T-cell (primary cell): ENCODE data around the gene PUS7. TPM values are rescaled to one million over a fixed set of nuclear protein-coding genes. Genes with fewer than 3 reads are reported as not detected.

ENCODE experiments used
- ATAC-seq, 4 experiments: fragments of 200-7000 bp in 3 of 4; fragments of 150-1000 bp in 1 of 4; cut with Tn5 transposase; replicated peaks in 1 of 4; 1 replicate in 3 of 4; 2 replicates in 1 of 4; pipeline ENCODE4 v1.10.0; 2021; ENCODE audit warnings: moderate library complexity in 3 of 4, mild to moderate bottlenecking in 2 of 4, moderate number of reproducible peaks in 1 of 4
- CTCF ChIA-PET, 2 donors: fragments of 300-600 bp; sonication (Branson Sonifier 250); formaldehyde crosslinking; loops; one replicate each; lab custom pipeline; 2022; ENCODE audit warnings: antibody characterized with exemption in 2 of 2; lab: Charles Lee
- POLR2A ChIA-PET, 2 donors: fragments of 300-600 bp; sonication (Branson Sonifier 250); formaldehyde crosslinking; loops; one replicate each; lab custom pipeline; 2022; ENCODE audit warnings: antibody characterized with exemption in 2 of 2; lab: Charles Lee
- DNase-seq, 35 experiments: peaks; one replicate each; pipeline versions ENCODE4 v3.0.0 to v3.0.0-alpha.2; 2013 to 2023
- H3K27ac ChIP-seq: one replicate; pipeline ENCODE4 v1.5.1; 2013; ENCODE audit warnings: low read length
- H3K27me3 ChIP-seq, 2 experiments: replicated peaks in 1 of 2; 1 replicate in 1 of 2; 2 replicates in 1 of 2; pipeline versions ENCODE4 v1.6.1 to v1.7.0; 2013; ENCODE audit warnings: low read length in 1 of 2, mixed read lengths in 1 of 2; ENCODE audit not compliant: control insufficient read depth in 2 of 2, insufficient read depth in 2 of 2; ENCODE audit errors: extremely low read depth in 1 of 2
- H3K36me3 ChIP-seq, 2 donors: 1 replicate in 1 of 2; 2 replicates in 1 of 2; pipeline versions ENCODE4 v1.6.1 to v1.7.0; 2013; ENCODE audit warnings: low read length in 1 of 2; ENCODE audit not compliant: control insufficient read depth in 2 of 2, insufficient read depth in 1 of 2; ENCODE audit errors: extremely low read depth in 1 of 2
- H3K4me1 ChIP-seq, 2 experiments: 1 replicate in 1 of 2; 2 replicates in 1 of 2; pipeline versions ENCODE4 v1.6.1 to v1.7.0; 2013; ENCODE audit warnings: low read length in 2 of 2, mixed read lengths in 1 of 2; ENCODE audit not compliant: insufficient read depth in 2 of 2, control insufficient read depth in 1 of 2; ENCODE audit errors: extremely low read depth in 1 of 2
- H3K4me3 ChIP-seq, 2 donors: 1 replicate in 1 of 2; 2 replicates in 1 of 2; pipeline versions ENCODE4 v1.5.1 to v1.7.0; 2013; ENCODE audit warnings: mild to moderate bottlenecking in 2 of 2, low read length in 1 of 2, moderate library complexity in 1 of 2; ENCODE audit not compliant: control insufficient read depth in 1 of 2; ENCODE audit errors: extremely low read depth in 1 of 2
- H3K9me3 ChIP-seq: 2 replicates; pipeline ENCODE4 v1.7.0; 2013
- H3K27ac Mint-ChIP-seq, 2 donors: one replicate each; pipeline ENCODE4 v1.8.0; 2020 to 2021; ENCODE audit warnings: mild to moderate bottlenecking in 2 of 2, mixed read lengths in 2 of 2
- H3K27me3 Mint-ChIP-seq, 2 donors: one replicate each; pipeline ENCODE4 v1.8.0; 2021 to 2022; ENCODE audit warnings: mixed read lengths in 2 of 2
- H3K36me3 Mint-ChIP-seq: one replicate; pipeline ENCODE4 v1.8.0; 2021; ENCODE audit warnings: mixed read lengths
- H3K4me1 Mint-ChIP-seq, 3 donors: one replicate each; pipeline ENCODE4 v1.8.0; 2020 to 2022; ENCODE audit warnings: mixed read lengths in 3 of 3, mild to moderate bottlenecking in 1 of 3
- H3K4me3 Mint-ChIP-seq, 3 donors: one replicate each; pipeline ENCODE4 v1.8.0; 2020 to 2022; ENCODE audit warnings: mild to moderate bottlenecking in 3 of 3, mixed read lengths in 3 of 3, moderate library complexity in 3 of 3
- H3K9me3 Mint-ChIP-seq, 3 donors: one replicate each; pipeline ENCODE4 v1.8.0; 2020 to 2022; ENCODE audit warnings: mixed read lengths in 3 of 3
- WGBS: methylation state at CpG from one replicate; pipeline ENCODE4 v1.1.5; 2013; ENCODE audit warnings: missing lambda C conversion rate; ENCODE audit not compliant: insufficient coverage; 5-methylcytosine and 5-hydroxymethylcytosine counted together
- total RNA-seq, 35 experiments: library from RNA in 6 of 35; stranded (reverse) in 6 of 35; fragments of 120-200 nt in 1 of 35; gene quantifications; one replicate each; pipeline versions ENCODE4 v1.2.1 to v1.2.4 and lab custom pipeline; 2013 to 2026

Gene PUS7
- total RNA-seq, 5 donors from 2014 or later (not counting 1 experiment from before 2014, with no cell fraction given) = 3.6 to 10.2 (median 5.7) TPM

GRCh38 chr7:105474045-105474444 is 48.0 kb downstream of the PUS7 start:
- ChIA-PET CTCF (no interaction called here), POLR2A (no interaction called here)
- no peak overlapping the region for H3K27ac Mint-ChIP-seq
- no peaks in the 10 kb centered on the region for H3K9me3 Mint-ChIP-seq
- ATAC-seq (no peak), DNase-seq (no peak)
- Histone ChIP-seq H3K36me3 (no peaks in the 10 kb centered on the region), H3K9me3 (no peaks in the 10 kb centered on the region), H3K4me3 (no peak overlapping the region), H3K4me1 (no peaks in the 10 kb centered on the region), H3K27me3 (no peaks in the 10 kb centered on the region), H3K27ac (no peak overlapping the region)
- peaks cover 13% of the 10 kb centered on the region for H3K36me3 Mint-ChIP-seq
- no CpG with 5 or more reads among the region's 1 CpG for WGBS
- H3K4me1 Mint-ChIP-seq = peaks cover 0 to 5% (median 2%) of the 10 kb centered on the region in 3 donors
- H3K27me3 Mint-ChIP-seq = no peaks in the 10 kb centered on the region
- H3K4me3 Mint-ChIP-seq = no peak overlapping the region

GRCh38 chr7:105473163-105473562 is 48.9 kb downstream of the PUS7 start:
- DNase-seq (no peak), ATAC-seq (no peak)
- Mint-ChIP-seq H3K9me3 (no peaks in the 10 kb centered on the region), H3K27ac (no peak overlapping the region), H3K36me3 (peaks cover 7% of the 10 kb centered on the region), H3K4me3 (no peak overlapping the region), H3K27me3 (no peaks in the 10 kb centered on the region), H3K4me1 (no peaks in the 10 kb centered on the region)
- Histone ChIP-seq H3K4me3 (no peak overlapping the region), H3K9me3 (no peaks in the 10 kb centered on the region), H3K27ac (no peak overlapping the region), H3K4me1 (no peaks in the 10 kb centered on the region), H3K27me3 (no peaks in the 10 kb centered on the region), H3K36me3 (no peaks in the 10 kb centered on the region)
- ChIA-PET POLR2A (interaction anchor here in 1 of 2 donors (0.6 kb wide), 1 partner anchor 33 kb away, joined by 3 read pairs; no protein-coding TSS in a partner anchor), CTCF (no interaction called here)
- WGBS = 100% methylated on average over 2 of the region's 4 CpGs

GRCh38 chr7:105470846-105471245 is 51.2 kb downstream of the PUS7 start:
- Histone ChIP-seq H3K27ac (no peak overlapping the region), H3K4me1 (no peaks in the 10 kb centered on the region), H3K36me3 (no peaks in the 10 kb centered on the region), H3K4me3 (no peak overlapping the region), H3K9me3 (no peaks in the 10 kb centered on the region), H3K27me3 (no peaks in the 10 kb centered on the region)
- H3K4me3 Mint-ChIP-seq = no peak overlapping the region
- H3K27me3 Mint-ChIP-seq = no peaks in the 10 kb centered on the region
- WGBS = no CpG with 5 or more reads among the region's 4 CpGs
- peaks cover 7% of the 10 kb centered on the region for H3K36me3 Mint-ChIP-seq
- no peaks in the 10 kb centered on the region for H3K4me1 Mint-ChIP-seq
- ChIA-PET CTCF (no interaction called here), POLR2A (interaction anchor here in 1 of 2 donors (0.7 kb wide), 1 partner anchor 70 kb away, joined by 3 read pairs; no protein-coding TSS in a partner anchor)
- DNase-seq = no peak
- H3K9me3 Mint-ChIP-seq = no peaks in the 10 kb centered on the region
- H3K27ac Mint-ChIP-seq = no peak overlapping the region
- ATAC-seq = no peak

- Histone ChIP-seq H3K4me3 (no peak overlapping the region), H3K27ac (no peak overlapping the region), H3K27me3 (no peaks in the 10 kb centered on the region), H3K9me3 (no peaks in the 10 kb centered on the region), H3K36me3 (no peaks in the 10 kb centered on the region), H3K4me1 (no peaks in the 10 kb centered on the region)
- no peaks in the 10 kb centered on the region for H3K27me3 Mint-ChIP-seq
- no peak for DNase-seq
- no peaks in the 10 kb centered on the region for H3K9me3 Mint-ChIP-seq
- ATAC-seq = no peak
- H3K27ac Mint-ChIP-seq = no peak overlapping the region
- H3K4me1 Mint-ChIP-seq = no peaks in the 10 kb centered on the region
- peaks cover 7% of the 10 kb centered on the region for H3K36me3 Mint-ChIP-seq
- ChIA-PET CTCF (no interaction called here), POLR2A (no interaction called here)
- no CpG with 5 or more reads among the region's 3 CpGs for WGBS
- H3K4me3 Mint-ChIP-seq = no peak overlapping the region
Measured at GRCh38 chr7:105470090-105470489, 52.0 kb downstream of the PUS7 start.

GRCh38 chr7:105462765-105463420 is 59.2 kb downstream of the PUS7 start:
- ChIA-PET CTCF (interaction anchor here in 1 of 2 donors (0.5 kb wide), 1 partner anchor 607 kb away, joined by 7 read pairs; no protein-coding TSS in a partner anchor), POLR2A (interaction anchor here in 1 of 2 donors (0.6 kb wide), 1 partner anchor 639 kb away, joined by 3 read pairs; no protein-coding TSS in a partner anchor)
- WGBS = 100% methylated on average over 2 of the region's 3 CpGs
- no peak overlapping the region for H3K27ac ChIP-seq
- H3K4me1 ChIP-seq = no peaks in the 10 kb centered on the region
- no peaks in the 10 kb centered on the region for H3K9me3 ChIP-seq
- peaks cover 15% of the 10 kb centered on the region for H3K36me3 Mint-ChIP-seq
- H3K27me3 ChIP-seq = no peaks in the 10 kb centered on the region
- no peak overlapping the region for H3K4me3 ChIP-seq
- H3K9me3 Mint-ChIP-seq = no peaks in the 10 kb centered on the region
- no peaks in the 10 kb centered on the region for H3K4me1 Mint-ChIP-seq
- H3K27me3 Mint-ChIP-seq = no peaks in the 10 kb centered on the region
- ATAC-seq (no peak), DNase-seq (no peak)
- peak overlapping the region in 1 of 2 donors; percentile 6 for H3K27ac Mint-ChIP-seq
- no peak overlapping the region for H3K4me3 Mint-ChIP-seq
- peaks cover 0 to 2% of the 10 kb centered on the region in 2 donors for H3K36me3 ChIP-seq

GRCh38 chr7:105461518-105461917 is 60.6 kb downstream of the PUS7 start:
- peaks cover 0 to 2% of the 10 kb centered on the region in 2 donors for H3K36me3 ChIP-seq
- ChIA-PET POLR2A (interaction anchor here in 1 of 2 donors (0.6 kb wide), 1 partner anchor 71 kb away, joined by 3 read pairs; no protein-coding TSS in a partner anchor), CTCF (interaction anchor here in 1 of 2 donors (0.6 kb wide), 1 partner anchor 132 kb away, joined by 4 read pairs; no protein-coding TSS in a partner anchor)
- H3K27ac ChIP-seq = no peak overlapping the region
- no peaks in the 10 kb centered on the region for H3K4me1 Mint-ChIP-seq
- WGBS = 100% methylated on average over 2 of the region's 2 CpGs
- H3K36me3 Mint-ChIP-seq = peaks cover 18% of the 10 kb centered on the region
- no peak overlapping the region for H3K4me3 ChIP-seq
- DNase-seq = no peak
- no peaks in the 10 kb centered on the region for H3K4me1 ChIP-seq
- ATAC-seq = no peak
- H3K27me3 Mint-ChIP-seq = no peaks in the 10 kb centered on the region
- no peak overlapping the region for H3K27ac Mint-ChIP-seq
- H3K9me3 ChIP-seq = no peaks in the 10 kb centered on the region
- H3K4me3 Mint-ChIP-seq = no peak overlapping the region
- no peaks in the 10 kb centered on the region for H3K9me3 Mint-ChIP-seq
- no peaks in the 10 kb centered on the region for H3K27me3 ChIP-seq
